IPS DF 4.7 (cell line): ENCODE measurements around the gene PIP5K1A.
"Not testable (repeated sequence)": the region's sequence is repeated elsewhere in the genome, so short reads cannot be mapped to it uniquely, and the experiment has no call there.

ENCODE experiments used
- DNase-seq: peaks from one replicate; pipeline ENCODE4 v3.0.0-alpha.2; 2013; ENCODE audit warnings: low spot score; ENCODE audit errors: extremely low read depth

Gene PIP5K1A

DNA sequence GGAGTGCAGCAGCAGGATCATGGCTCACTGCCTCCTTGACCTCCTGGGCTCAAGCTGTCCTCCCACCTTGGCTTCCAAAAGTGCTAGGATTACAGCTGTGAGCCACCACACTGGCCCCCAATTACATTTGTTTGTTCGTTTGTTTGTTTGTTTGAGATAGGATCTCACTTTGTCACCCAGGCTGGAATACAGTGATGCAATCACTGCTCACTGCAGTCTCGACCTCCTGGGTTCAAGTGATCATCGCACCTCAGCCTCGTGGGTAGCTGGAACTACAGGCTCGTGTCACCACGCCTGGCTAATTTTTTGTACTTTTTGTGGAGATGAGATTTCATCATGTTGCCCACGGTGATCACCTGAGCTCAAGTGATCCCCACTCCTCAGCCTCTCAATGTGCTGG, 6.3 kb upstream of the PIP5K1A start:
- no peak for DNase-seq

DNA sequence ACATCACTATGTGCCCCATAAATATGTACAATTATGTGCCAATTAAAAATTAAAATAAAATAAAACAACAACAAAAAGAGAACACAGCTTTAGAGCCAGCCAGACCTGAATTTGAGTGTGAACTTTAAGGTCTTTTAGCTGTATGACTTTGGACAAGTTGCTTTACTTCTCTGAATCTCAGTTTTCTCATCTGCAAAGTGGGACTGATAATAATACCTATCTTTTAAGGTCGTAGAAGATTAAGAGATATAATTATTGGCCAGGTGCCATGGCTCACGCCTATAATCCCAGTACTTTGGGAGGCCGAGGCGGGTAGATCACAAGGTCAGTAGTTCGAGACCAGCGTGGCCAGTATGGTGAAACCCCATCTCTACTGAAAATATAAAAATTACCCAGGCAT, 5.0 kb upstream of the PIP5K1A start:
- no peak for DNase-seq

DNA sequence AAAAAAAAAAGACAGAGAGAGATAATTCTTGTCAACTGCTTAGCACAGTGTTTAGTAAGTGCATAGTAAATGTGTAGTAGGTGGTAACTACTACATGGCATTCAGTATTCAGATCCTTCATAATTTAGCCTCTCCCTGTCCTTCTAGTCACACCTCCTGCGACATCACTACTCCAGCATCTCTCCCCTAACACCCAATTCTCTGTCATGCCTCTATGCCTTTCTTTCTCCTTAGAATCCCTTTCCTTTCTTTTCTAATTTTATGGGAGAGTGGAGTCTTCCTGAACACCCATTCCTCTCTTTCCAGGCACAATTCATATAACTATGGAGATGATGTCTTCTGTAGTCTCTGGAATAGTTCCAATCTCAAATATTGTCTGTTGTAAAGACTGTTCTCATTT, 4.5 kb upstream of the PIP5K1A start:
- DNase-seq: no peak

DNA sequence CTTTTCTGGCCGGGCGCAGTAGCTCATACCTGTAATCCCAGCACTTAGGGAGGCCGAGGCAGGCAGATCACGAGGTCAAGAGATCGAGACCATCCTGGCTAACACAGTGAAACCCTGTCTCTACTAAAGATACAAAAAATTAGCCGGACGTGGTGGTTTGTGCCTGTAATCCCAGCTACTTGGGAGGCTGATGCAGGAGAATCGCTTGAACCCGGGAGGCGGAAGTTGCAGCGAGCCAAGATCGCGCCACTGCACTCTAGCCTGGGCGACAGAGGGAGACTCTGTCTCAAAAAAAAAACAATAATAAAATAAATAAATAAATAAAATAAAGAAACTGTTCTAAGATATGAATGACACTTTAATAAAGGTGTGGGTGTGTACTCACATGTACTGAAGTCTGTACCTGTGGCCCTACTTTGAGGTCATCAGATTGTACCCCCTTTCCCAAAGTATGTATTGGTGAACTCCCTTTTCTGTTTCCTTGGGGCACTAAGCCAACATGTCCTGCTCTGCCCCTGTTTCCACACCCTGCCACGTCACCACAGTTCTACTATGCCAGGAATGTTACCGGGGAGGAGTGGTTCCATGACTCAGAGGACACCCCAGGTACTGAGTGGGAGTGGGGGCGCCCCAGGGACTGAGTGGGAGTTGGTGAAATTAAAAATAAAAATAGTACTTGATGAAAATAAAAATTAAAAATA, 3.3 kb upstream of the PIP5K1A start:
- DNase-seq: not testable (repeated sequence)

DNA sequence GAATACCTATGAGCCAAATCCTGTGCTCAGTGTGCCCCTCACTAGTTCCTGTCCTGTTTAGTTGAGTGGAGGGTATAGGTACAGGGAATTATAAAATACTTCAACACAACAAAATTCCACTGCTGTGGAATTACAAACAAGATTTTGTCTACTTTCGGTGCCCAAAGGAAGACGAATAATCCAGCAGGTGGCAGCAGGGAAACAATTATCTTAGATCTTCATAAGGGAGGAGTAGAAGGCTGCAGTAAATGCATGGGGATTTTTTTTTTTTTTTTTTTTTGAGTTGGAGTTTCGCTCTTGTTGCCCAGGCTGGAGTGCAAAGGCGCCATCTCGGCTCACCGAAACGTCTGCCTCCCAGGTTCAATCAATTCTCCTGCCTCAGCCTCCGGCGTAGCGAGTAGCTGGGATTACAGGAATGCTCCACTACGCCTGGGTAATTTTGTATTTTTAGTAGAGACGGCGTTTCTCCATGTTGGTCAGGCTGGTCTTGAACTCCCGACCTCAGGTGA, 2.0 kb upstream of the PIP5K1A start:
- DNase-seq: no peak

DNA sequence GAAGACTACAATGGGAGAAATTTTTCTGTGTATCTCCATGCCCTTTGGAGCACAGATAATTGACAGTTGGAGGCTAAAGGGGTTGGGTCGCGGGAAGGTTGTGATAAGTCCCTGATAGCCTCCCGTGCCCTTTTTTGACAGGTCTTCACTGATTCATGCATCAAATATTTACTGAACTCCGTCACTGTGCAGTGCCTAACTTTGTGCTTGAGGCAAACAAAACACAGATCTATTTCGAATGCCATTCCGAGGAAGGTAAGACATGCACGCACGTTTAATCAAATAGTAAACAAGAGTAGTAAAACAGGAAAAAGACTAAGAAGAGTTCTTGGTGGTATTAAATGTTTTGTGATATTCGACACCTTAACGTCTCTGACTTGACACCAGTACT, 494 bp upstream of the PIP5K1A start:
- no peak for DNase-seq

DNA sequence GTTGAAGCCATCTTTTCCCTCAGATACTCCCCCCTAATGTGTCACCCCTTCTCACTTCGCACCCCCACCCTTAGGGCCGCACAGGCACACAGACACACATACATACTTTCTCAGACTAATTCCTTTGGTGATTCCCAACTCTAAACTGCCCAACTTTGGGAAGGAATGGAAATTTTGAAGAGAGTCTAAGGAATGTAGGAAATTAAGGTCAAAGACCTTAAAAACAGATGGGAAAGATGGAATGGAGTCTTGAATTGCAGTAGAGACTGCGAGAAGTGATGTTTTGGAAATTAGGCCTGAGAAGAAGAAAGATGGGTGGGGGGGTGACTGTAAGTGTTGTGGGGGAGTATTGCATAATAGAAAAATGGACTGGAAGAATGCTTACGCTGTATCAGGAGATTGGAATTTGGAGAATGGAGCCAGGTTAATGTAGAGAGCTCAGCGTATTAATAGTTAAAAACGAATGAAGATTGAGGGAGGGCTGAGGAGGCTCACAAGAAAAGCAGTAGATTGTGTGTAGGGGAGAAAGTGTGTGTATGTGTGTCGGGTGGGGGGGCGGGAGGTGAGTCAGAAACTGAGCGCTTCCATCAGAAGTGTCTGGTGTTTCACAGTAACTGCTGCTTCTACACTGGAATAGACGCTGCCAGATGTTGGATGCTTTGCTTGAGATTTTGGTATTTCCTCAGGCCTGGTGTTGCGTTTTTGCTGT, 1.7 kb downstream of the PIP5K1A start:
- DNase-seq: no peak

DNA sequence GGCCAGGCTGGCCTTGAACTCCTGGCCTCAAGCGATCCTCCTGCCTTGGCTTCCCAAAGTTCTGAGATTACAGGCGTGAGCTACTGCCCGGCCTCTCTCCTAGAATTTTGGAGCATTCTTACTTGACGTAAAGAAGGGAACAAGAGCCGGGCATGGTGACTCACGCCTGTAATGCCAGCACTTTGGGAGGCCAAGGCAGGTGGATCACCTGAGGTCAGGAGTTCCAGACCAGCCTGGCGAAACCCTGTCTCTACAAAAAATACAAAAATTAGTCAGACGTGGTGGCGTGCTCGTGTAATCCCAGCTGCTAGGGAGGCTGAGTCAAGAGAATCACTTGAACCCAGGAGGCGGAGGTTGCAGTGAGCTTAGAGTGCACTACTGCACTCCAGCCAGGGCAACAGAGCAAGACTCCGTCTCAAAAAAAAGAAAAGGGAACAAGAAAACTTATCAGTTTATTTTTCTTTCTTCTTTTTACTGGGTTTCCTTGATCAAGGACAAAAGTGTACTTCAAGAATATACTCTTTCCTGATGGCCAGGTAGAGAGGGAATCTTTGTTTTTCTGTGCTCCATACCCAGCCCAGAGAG, 7.1 kb downstream of the PIP5K1A start:
- not testable (repeated sequence) for DNase-seq

DNA sequence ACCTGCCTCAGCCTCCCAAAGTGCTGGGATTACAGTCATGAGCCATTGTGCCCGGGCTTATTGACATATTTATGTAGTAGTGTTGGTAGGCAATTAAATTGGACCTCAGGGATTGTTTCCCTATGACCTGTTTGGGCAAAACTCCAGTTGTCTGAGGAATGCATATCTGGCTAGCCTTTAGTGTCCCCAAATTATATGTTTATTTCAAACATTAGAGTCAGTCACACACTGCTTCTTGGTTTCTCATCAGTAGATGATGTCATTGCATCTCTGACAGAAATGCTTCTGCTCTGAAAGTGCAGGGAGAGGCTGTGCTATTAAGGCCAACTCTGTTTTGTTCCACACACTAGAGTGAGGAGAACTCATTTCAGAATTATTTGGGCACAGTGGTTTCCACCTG, 12.5 kb downstream of the PIP5K1A start:
- no peak for DNase-seq

DNA sequence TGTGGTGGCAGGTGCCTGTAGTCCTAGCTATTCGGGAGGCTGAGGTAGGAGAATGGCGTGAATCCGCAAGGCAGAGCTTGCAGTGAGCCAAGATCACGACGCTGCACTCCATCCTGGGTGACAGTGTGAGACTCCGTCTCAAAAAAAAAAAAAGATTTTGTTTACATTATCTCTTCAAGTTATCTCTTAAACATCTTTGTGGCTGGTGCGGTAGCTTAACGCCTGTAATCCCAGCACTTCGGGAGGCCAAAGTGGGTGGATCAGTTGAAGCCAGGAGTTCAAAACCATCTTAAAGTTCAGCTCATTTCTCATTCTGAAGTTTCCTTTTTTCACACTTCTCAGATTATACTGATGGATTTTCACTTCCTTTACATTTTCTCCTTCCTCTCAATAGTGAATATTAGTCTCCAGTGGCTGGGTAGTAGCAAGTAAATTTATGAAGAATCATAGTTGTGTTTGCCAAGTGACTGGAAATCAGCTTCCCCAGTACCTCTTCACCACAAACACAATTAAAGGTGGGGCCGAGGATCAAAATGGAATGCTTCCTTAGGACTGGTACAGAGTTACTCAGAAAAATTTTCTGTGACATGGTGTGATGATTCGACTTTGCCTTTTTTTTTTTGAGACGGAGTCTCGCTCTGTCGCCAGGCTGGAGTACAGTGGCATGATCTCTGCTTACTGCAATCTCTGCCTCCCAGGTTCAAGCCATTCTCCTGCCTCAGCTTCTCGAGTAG, 13.8 kb downstream of the PIP5K1A start:
- no peak for DNase-seq

DNA sequence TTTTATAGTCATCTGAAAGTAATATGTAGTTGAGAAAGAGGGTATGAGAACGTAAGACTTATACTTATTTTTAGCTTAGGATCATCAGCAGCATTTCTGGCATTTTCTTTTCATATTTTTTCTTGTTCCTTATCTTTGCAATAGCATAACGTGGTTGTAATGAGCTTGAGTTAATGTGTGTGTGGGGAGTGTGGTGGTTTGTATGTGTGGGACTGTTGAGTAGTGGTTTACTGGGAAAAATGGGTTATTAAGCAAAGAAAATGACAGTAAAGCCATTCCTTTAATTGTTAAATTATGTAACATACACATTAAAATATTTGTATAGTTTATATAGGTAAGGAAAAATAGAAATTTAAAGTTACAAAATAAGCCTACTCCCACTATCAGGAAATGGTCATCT, 15.2 kb downstream of the PIP5K1A start:
- no peak for DNase-seq

DNA sequence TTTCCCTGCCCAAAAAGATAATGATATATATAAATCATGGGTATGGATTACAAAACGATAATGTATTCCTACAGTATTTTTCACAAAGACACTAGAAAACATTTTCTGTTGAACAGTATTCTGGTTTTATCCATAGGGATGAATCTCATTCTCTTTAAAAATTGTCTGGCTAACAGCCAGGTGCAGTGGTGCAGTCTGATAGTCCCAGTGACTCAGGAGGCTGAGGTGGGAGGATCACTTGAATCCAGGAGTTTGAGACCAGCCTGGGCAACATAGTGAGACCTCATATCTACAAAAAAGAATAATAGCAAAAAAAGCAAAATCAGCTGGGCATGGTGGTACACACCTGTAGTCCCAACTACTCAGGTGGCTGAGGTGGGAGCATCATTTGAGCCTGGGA, 23.3 kb downstream of the PIP5K1A start:
- no peak for DNase-seq

DNA sequence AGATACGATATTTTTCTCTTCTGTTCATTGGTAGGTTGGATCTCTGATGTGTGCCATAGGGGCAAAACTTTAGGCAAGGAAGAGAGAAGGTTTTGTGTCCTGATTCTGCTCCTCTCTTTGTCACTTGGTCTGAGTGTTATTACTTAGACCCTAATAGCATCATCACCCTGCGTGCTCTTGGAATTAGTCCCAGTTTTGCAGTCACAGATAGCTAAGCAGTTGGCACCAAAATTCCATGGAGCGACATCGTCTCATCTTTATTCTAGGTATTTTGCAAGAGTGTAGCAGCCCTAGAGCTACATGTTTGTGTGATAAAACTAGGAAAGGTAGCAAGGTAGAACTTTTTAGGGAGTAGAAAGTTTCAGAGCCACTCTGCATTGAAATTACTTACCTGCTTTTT, 23.8 kb downstream of the PIP5K1A start:
- no peak for DNase-seq

DNA sequence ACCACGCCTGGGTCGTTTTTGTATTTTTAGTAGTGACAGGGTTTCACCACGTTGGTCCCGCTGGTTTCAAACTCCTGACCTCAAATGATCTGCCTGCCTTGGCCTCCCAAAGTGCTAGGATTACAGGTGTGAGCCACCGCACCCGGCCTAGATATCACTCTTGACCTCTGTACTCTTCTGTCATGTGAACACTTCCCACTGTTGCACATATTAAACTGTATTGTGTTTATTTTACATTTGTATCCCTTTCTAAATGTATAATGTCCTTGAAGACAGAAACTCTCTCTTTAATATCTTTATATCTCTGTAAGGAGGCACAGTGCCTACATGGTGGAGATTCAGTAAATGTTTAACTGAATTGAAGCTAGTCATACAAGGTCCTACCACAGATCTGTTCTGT, 36.9 kb downstream of the PIP5K1A start:
- DNase-seq: no peak

DNA sequence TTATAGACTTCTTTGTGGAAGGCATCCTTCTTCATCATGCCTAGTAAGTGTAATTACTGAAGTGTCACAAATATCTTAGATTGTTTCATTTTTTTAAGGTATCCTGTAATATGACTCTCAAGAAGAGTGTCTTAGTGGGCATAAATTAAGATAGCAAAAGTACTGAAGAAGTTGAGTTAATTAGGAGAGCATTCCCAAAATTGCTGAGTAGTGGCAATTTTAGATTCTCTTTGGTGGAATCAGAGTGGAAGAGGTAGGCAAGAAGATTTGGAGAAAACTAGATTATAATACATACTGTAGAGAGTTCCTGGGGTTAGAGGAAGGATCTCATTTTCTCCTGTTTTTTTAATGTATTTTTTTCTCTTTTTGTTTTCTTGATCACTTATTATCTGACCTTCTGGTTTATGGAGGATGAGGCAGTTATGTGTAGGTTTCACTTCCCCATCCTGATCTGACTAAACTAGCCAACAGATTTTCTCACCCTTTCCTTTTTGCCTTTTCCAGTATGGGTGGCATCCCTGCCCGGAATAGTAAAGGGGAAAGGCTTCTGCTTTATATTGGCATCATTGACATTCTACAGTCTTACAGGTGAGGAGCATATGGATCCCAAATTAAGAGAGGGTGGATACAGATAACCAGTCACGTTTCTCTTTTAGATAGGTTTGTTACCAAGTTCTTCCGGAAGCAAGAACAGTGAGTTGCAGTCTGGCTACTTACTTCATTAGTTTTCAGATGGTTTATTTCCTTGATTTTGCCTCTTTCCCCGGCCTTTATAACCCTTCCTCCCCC, 39.5 kb downstream of the PIP5K1A start:
- DNase-seq: no peak

DNA sequence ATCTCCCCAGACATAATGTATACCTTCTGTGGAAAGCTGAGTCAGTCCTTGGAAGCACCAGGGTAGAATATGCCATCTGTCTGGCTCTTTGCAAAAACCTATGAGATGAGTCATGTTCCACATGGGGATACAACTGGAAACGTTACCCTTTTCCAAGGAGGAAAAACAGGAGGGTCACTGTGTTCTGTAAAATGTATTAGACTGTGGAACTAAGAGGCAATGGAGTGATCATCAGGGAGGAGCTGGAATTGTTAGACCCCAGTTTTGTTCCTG, 40.1 kb downstream of the PIP5K1A start:
- no peak for DNase-seq

DNA sequence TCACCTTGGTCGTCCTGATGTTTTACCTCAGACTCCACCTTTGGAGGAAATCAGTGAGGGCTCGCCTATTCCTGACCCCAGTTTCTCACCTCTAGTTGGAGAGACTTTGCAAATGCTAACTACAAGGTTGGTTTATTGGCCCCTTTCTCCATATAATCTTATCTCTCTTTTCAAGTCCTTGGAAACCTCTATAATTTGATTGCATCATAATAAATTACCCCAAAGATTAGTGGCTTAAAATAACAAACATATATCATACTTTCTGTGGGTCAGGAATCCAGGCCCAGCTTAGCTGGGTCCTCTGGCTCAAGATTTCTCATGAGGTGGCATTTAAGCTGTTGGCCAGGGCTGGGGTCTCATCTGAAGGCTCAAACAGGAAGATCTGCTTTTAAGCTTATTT, 44.1 kb downstream of the PIP5K1A start:
- DNase-seq: no peak

DNA sequence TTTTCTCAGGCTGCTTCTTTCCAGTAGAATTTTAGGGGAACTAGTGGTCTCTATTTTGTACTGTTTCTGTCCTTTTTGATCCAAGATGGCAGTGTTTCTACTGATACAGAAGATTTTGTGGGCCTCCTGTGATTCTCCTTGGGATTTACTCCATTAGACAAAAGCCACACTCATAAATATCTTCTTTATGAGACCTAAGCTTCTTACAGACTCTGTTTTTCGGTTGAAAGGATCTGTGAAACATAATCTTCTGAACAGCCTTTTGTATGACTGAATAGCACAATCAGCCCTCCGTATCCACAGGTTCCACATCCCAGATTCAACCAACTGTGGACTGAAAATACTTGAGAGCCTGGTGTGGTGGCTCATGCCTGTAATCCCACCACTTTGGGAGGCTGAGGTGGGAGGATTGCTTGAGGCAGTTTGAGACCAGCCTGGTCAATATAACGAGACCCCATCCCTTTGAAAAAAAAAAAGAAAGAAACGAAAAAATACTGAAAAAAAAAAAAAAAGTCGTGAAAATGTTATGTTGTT, 45.4 kb downstream of the PIP5K1A start:
- no peak for DNase-seq

DNA sequence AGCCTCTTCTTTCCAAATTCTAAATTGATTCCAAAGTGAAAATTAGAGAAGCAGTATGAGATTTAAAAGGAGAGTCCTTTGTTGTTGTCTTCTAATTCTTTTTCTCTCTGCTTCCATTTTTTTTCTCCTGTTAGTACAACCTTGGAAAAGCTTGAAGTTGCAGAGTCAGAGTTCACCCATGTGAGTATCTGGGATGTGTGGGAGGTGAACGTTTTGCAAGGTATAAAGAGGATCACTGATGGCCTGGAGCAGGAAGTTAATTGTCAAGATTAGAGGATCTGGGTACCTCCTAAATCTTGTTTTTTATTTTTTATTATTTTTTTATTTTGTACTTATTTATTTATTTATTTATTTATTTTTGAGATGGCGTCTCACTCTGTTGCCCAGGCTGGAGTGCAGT, 48.4 kb downstream of the PIP5K1A start:
- DNase-seq: no peak

DNA sequence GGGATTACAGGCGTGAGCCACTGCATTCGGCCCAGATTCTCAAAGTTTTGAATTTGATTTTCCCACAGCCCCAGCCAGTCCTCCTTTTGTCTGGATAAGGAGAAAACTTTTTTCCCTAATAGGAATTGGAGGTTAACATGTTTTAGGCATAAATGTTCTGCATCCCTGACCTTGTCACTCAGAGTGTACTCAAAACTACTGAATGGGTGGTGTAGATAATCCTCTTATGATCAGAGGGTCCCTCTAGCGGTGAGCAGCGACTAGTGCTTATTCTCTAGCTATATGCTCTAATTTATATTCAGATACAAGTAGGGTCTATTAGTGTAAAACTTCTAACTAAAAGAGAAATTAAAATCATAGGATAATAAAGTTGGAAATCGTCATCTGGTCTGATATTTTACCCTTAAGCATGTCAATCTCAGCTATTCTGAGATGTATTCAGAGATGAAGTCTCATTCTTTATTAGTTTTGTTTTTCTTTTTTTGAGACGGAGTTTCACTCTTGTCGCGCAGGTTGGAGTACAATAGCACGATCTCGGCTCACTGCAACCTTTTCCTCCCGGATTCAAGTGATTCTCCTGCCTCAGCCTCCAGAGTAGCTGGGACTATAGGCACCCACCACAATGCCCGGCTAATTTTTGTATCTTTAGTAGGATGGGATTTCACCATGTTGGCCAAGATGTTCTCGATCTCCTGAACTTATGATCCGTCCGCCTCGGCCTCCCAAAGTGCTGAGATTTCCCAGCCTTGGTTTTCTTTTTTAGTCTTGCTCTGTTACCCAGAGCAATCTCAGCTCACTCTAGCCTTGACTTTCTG, 53.5 kb downstream of the PIP5K1A start:
- peak; percentile 25 for DNase-seq
